Measurements from ENCODE around the gene OR52J3. TPM values are rescaled to one million over a fixed set of nuclear protein-coding genes. Genes with fewer than 3 reads are reported as not detected.

OR52J3 gene
- total and polyA plus RNA-seq, 4 donors, result not detected

DNA sequence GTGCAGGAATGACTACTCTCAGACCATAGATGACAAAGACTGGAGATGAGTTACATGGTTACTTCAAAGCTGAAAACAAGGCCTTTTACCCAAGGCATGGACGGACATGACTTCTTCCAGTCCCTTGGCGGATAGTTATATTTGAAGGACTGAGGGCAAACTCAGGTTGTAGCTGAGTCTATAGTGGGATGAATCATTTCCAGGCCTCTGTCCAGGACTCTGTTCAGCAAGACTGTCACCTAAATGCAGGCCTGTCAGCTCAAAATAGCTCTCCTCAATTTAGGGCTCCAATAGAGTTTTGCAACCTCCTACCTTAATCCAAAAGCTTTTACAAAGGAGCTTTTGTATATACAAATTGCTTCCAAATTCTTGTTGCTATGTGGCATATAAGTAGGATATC lies 24.3 kb upstream of the OR52J3 start:
- Histone ChIP-seq H3K36me3 (ENCODE audit: control insufficient read depth in 4 of 4, insufficient read depth in 3 of 4, low read depth in 1 of 4, low read length in 3 of 4) (no peaks in the 10 kb centered on the region), H3K9ac (ENCODE audit: low read depth in 1 of 2, low read length in 2 of 2) (no peak overlapping the region), H3K27me3 (ENCODE audit: control insufficient read depth in 4 of 4, insufficient read depth in 4 of 4, low read length in 3 of 4) (no peaks in the 10 kb centered on the region), H3K4me3 (ENCODE audit: low read depth in 1 of 3, low read length in 3 of 3) (no peak overlapping the region), H3K4me1 (ENCODE audit: control insufficient read depth in 4 of 4, insufficient read depth in 4 of 4, low read length in 3 of 4) (no peaks in the 10 kb centered on the region), H3K9me3 (ENCODE audit: control insufficient read depth in 4 of 4, low read length in 3 of 4) (peaks cover 0 to 9% (median 5%) of the 10 kb centered on the region in 4 donors), H3K27ac (ENCODE audit: low read depth in 1 of 2, low read length in 2 of 2) (no peak overlapping the region)
- WGBS, result 87% methylated on average over 2 of the region's 2 CpGs
- no peak for DNase-seq (ENCODE audit: low spot score)
- TF ChIP-seq, protein P1, sequence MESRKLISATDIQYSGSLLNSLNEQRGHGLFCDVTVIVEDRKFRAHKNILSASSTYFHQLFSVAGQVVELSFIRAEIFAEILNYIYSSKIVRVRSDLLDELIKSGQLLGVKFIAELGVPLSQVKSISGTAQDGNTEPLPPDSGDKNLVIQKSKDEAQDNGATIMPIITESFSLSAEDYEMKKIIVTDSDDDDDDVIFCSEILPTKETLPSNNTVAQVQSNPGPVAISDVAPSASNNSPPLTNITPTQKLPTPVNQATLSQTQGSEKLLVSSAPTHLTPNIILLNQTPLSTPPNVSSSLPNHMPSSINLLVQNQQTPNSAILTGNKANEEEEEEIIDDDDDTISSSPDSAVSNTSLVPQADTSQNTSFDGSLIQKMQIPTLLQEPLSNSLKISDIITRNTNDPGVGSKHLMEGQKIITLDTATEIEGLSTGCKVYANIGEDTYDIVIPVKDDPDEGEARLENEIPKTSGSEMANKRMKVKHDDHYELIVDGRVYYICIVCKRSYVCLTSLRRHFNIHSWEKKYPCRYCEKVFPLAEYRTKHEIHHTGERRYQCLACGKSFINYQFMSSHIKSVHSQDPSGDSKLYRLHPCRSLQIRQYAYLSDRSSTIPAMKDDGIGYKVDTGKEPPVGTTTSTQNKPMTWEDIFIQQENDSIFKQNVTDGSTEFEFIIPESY (IDR thresholded peaks at IDR 0.05), result no peak
- TF ChIP-seq RXRA (IDR thresholded peaks at IDR 0.05), result no peak
- TF ChIP-seq, protein P2, sequence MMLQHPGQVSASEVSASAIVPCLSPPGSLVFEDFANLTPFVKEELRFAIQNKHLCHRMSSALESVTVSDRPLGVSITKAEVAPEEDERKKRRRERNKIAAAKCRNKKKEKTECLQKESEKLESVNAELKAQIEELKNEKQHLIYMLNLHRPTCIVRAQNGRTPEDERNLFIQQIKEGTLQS (IDR thresholded peaks at IDR 0.05), result no peak
- no peak for TF ChIP-seq NR2F2 (IDR thresholded peaks at IDR 0.05)
- no peak for TF ChIP-seq YY1 (IDR thresholded peaks at IDR 0.05)

DNA sequence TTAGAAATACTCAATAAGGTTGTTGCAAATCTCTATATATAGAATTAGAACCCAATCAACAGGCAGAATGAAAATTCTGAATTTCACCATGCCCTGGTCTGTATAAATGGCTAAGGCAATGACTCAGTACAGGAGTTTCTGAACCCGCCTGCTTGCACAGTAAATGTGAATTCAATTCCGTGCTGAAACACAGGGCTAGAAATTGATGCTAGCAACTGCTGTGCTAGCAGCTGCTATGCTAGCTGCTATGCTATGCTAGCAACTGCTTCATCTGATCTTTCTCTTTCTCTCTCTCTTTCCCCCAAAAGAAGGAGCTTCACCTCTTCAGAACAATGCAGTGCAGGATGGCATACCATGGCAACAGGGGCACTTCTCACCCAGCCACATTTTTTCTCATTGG lies 9.7 kb upstream of the OR52J3 start:
- TF ChIP-seq RXRA (IDR thresholded peaks at IDR 0.05), result no peak
- TF ChIP-seq, protein P1 (IDR thresholded peaks at IDR 0.05), result no peak
- TF ChIP-seq, protein P3, sequence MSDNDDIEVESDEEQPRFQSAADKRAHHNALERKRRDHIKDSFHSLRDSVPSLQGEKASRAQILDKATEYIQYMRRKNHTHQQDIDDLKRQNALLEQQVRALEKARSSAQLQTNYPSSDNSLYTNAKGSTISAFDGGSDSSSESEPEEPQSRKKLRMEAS (IDR thresholded peaks at IDR 0.05), result no peak
- TF ChIP-seq NR2F2 (IDR thresholded peaks at IDR 0.05), result no peak
- no peak for TF ChIP-seq FOXA1 (IDR thresholded peaks at IDR 0.05)
- TF ChIP-seq FOXA2 (IDR thresholded peaks at IDR 0.05), result no peak
- TF ChIP-seq, protein P4, sequence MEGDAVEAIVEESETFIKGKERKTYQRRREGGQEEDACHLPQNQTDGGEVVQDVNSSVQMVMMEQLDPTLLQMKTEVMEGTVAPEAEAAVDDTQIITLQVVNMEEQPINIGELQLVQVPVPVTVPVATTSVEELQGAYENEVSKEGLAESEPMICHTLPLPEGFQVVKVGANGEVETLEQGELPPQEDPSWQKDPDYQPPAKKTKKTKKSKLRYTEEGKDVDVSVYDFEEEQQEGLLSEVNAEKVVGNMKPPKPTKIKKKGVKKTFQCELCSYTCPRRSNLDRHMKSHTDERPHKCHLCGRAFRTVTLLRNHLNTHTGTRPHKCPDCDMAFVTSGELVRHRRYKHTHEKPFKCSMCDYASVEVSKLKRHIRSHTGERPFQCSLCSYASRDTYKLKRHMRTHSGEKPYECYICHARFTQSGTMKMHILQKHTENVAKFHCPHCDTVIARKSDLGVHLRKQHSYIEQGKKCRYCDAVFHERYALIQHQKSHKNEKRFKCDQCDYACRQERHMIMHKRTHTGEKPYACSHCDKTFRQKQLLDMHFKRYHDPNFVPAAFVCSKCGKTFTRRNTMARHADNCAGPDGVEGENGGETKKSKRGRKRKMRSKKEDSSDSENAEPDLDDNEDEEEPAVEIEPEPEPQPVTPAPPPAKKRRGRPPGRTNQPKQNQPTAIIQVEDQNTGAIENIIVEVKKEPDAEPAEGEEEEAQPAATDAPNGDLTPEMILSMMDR (IDR thresholded peaks at IDR 0.05; ENCODE audit: low read depth, low read length, missing input control), result no peak
- TF ChIP-seq, protein P5, sequence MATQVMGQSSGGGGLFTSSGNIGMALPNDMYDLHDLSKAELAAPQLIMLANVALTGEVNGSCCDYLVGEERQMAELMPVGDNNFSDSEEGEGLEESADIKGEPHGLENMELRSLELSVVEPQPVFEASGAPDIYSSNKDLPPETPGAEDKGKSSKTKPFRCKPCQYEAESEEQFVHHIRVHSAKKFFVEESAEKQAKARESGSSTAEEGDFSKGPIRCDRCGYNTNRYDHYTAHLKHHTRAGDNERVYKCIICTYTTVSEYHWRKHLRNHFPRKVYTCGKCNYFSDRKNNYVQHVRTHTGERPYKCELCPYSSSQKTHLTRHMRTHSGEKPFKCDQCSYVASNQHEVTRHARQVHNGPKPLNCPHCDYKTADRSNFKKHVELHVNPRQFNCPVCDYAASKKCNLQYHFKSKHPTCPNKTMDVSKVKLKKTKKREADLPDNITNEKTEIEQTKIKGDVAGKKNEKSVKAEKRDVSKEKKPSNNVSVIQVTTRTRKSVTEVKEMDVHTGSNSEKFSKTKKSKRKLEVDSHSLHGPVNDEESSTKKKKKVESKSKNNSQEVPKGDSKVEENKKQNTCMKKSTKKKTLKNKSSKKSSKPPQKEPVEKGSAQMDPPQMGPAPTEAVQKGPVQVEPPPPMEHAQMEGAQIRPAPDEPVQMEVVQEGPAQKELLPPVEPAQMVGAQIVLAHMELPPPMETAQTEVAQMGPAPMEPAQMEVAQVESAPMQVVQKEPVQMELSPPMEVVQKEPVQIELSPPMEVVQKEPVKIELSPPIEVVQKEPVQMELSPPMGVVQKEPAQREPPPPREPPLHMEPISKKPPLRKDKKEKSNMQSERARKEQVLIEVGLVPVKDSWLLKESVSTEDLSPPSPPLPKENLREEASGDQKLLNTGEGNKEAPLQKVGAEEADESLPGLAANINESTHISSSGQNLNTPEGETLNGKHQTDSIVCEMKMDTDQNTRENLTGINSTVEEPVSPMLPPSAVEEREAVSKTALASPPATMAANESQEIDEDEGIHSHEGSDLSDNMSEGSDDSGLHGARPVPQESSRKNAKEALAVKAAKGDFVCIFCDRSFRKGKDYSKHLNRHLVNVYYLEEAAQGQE (IDR thresholded peaks at IDR 0.05), result no peak
- TF ChIP-seq TAF1 (conservative IDR thresholded peaks at IDR 0.05), result no peak
- TF ChIP-seq JUND (IDR thresholded peaks at IDR 0.05), result no peak
- TF ChIP-seq, protein P2 (IDR thresholded peaks at IDR 0.05), result no peak
- no peak for TF ChIP-seq HNF4G (IDR thresholded peaks at IDR 0.05)
- no peak for TF ChIP-seq GABPA (IDR thresholded peaks at IDR 0.05 in 1 of 2, conservative IDR thresholded peaks at IDR 0.05 in 1 of 2)
- WGBS, result 82% methylated on average over 2 of the region's 2 CpGs
- peaks cover 0 to 4% (median 0%) of the 10 kb centered on the region in 4 donors for H3K27me3 ChIP-seq (ENCODE audit: control insufficient read depth in 4 of 4, insufficient read depth in 4 of 4, low read length in 3 of 4)
- no peak overlapping the region for H3K4me3 ChIP-seq (ENCODE audit: low read depth in 1 of 3, low read length in 3 of 3)
- H3K9ac ChIP-seq (ENCODE audit: low read depth in 1 of 2, low read length in 2 of 2), result no peak overlapping the region
- no peaks in the 10 kb centered on the region for H3K4me1 ChIP-seq (ENCODE audit: control insufficient read depth in 4 of 4, insufficient read depth in 4 of 4, low read length in 3 of 4)
- H3K36me3 ChIP-seq (ENCODE audit: control insufficient read depth in 4 of 4, insufficient read depth in 3 of 4, low read depth in 1 of 4, low read length in 3 of 4), result no peaks in the 10 kb centered on the region
- H3K27ac ChIP-seq (ENCODE audit: low read depth in 1 of 2, low read length in 2 of 2), result no peak overlapping the region
- no peak for DNase-seq (ENCODE audit: low spot score)
- no peaks in the 10 kb centered on the region for H3K9me3 ChIP-seq (ENCODE audit: control insufficient read depth in 4 of 4, low read length in 3 of 4)
